Measurements from ENCODE around the gene ZNF558.
"Not testable (repeated sequence)": the region's sequence is repeated elsewhere in the genome, so short reads cannot be mapped to it uniquely, and the experiment has no call there.

ZNF558 gene

GRCh38 chr19:8811315-8812172, 20.6 kb downstream of the ZNF558 start:
- FAIRE-seq (no peak), DNase-seq (ENCODE audit: insufficient read length, low spot score) (no peak)
- TF ChIP-seq, protein P1, sequence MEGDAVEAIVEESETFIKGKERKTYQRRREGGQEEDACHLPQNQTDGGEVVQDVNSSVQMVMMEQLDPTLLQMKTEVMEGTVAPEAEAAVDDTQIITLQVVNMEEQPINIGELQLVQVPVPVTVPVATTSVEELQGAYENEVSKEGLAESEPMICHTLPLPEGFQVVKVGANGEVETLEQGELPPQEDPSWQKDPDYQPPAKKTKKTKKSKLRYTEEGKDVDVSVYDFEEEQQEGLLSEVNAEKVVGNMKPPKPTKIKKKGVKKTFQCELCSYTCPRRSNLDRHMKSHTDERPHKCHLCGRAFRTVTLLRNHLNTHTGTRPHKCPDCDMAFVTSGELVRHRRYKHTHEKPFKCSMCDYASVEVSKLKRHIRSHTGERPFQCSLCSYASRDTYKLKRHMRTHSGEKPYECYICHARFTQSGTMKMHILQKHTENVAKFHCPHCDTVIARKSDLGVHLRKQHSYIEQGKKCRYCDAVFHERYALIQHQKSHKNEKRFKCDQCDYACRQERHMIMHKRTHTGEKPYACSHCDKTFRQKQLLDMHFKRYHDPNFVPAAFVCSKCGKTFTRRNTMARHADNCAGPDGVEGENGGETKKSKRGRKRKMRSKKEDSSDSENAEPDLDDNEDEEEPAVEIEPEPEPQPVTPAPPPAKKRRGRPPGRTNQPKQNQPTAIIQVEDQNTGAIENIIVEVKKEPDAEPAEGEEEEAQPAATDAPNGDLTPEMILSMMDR (IDR thresholded peaks at IDR 0.05; ENCODE audit: insufficient read depth, missing control alignments): no peak

DNA sequence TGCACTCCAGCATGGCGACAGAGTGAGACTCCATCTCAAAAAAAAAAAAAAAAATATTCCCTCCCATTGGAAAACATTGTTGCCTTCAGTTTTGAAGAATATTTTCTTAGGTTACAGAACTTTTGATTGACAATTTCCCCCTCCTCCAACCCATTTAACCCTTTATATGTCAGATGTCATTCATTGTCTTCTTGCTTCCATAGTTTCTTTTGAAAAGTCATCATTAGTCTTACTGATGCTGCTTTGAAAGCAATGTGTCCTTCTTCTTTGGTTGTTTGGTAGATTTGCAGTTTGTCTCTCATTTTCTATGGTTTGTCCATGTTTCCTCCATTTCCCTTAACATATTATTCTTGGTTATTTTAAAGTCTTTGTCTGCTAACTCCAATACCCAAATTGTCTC, 25.4 kb downstream of the ZNF558 start:
- TF ChIP-seq, protein P1 (IDR thresholded peaks at IDR 0.05; ENCODE audit: insufficient read depth, missing control alignments): no peak
- FAIRE-seq: no peak

GRCh38 chr19:8794823-8795222, 37.3 kb downstream of the ZNF558 start:
- no peak for DNase-seq (ENCODE audit: insufficient read length, low spot score)
- FAIRE-seq: no peak
- TF ChIP-seq, protein P1 (IDR thresholded peaks at IDR 0.05; ENCODE audit: insufficient read depth, missing control alignments): no peak

More for the DNA sequence above, 25.4 kb downstream of the ZNF558 start:
- no peak for DNase-seq (ENCODE audit: insufficient read length, low spot score)

DNA sequence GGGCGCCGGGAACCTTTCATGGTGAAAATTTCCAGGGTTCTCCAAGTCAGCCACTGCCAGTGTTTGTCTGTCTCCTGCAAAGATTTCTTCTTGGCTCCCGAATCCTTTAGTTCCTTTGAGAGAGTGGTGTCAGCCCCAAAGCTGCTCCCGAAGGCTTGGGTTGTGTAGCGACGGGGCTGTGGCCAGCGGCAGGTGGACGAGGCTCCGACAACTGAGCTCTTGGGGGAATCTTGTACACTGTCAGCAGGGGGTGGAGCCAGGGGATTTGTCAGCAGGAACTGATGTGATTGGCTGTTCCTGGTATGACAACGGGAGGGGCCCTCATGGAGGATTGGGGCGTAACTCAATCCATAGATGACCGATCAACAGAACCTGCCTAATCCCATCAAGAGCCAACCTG, 58.5 kb downstream of the ZNF558 start:
- FAIRE-seq; DNase-seq (ENCODE audit: insufficient read length, low spot score): not testable (repeated sequence)

- not testable (repeated sequence) for DNase-seq (ENCODE audit: insufficient read length, low spot score); FAIRE-seq
Measured at GRCh38 chr19:8769265-8769664, 62.8 kb downstream of the ZNF558 start.

DNA sequence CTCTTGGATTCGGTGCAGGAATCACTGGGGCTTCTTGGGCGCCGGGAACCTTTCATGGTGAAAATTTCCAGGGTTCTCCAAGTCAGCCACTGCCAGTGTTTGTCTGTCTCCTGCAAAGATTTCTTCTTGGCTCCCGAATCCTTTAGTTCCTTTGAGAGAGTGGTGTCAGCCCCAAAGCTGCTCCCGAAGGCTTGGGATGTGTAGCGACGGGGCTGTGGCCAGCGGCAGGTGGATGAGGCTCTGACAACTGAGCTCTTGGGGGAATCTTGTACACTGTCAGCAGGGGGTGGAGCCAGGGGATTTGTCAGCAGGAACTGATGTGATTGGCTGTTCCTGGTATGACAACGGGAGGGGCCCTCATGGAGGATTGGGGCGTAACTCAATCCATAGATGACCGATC, 64.8 kb downstream of the ZNF558 start:
- DNase-seq (ENCODE audit: insufficient read length, low spot score); FAIRE-seq: not testable (repeated sequence)

All from D721Med (cell line).